ENCODE data around the gene GDF7.

DNA sequence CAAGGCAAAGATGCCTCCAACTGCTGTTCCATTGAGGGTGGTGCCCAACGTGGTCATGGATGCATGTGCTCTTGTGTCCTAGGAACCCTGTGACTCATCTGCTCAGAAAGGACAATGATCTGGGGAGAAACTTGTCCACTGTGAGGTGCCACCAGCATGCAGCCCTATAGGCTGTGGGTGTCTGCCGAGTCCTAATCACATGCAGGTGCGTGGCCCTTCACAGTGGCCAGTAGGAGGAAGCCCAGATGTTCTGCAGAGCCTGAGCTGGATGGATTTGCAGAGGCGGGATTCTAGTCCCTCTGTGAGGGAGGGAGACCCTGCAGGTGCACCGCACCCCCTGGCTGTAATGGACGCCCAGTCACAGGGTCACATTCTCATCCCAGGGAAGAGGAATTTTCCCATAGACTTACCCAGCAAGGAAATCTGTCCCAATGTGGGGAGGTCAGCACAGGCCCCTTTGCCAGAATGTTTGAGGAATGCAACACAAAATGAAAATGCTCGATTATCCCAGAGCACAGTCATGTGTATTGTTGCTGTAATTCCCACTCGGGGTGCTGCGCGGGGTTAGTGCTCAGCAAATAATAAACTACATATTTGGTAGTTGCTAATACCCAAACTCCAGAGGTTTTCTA, 13.9 kb downstream of the GDF7 start:
- TF ChIP-seq, protein P1, sequence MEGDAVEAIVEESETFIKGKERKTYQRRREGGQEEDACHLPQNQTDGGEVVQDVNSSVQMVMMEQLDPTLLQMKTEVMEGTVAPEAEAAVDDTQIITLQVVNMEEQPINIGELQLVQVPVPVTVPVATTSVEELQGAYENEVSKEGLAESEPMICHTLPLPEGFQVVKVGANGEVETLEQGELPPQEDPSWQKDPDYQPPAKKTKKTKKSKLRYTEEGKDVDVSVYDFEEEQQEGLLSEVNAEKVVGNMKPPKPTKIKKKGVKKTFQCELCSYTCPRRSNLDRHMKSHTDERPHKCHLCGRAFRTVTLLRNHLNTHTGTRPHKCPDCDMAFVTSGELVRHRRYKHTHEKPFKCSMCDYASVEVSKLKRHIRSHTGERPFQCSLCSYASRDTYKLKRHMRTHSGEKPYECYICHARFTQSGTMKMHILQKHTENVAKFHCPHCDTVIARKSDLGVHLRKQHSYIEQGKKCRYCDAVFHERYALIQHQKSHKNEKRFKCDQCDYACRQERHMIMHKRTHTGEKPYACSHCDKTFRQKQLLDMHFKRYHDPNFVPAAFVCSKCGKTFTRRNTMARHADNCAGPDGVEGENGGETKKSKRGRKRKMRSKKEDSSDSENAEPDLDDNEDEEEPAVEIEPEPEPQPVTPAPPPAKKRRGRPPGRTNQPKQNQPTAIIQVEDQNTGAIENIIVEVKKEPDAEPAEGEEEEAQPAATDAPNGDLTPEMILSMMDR (IDR thresholded peaks at IDR 0.05 in 8 of 11, conservative IDR thresholded peaks at IDR 0.05 in 3 of 11): no peak
- no peak for TF ChIP-seq POLR2A (IDR thresholded peaks at IDR 0.05)
